Stomach (tissue), 4 donors: ENCODE results near the gene KIF6.

Source experiments
- CTCF ChIP-seq, 7 experiments: fragments of 450-650 bp in 4 of 7; fragments of 200-600 bp in 3 of 7; sonication (generic) in 3 of 7; IDR thresholded peaks; one replicate each; pipeline ENCODE4 v1.5.1; 2016 to 2019; ENCODE audit warnings: antibody characterized with exemption in 7 of 7, control low read depth in 2 of 7, mild to moderate bottlenecking in 1 of 7
- EP300 ChIP-seq: sonication (generic); formaldehyde crosslinking; IDR thresholded peaks from one replicate; pipeline ENCODE4 v1.6.1; 2017; ENCODE audit warnings: antibody characterized with exemption
- POLR2A ChIP-seq, 4 donors: fragments of 450-650 bp; IDR thresholded peaks; one replicate each; pipeline ENCODE4 v1.6.1; 2016; ENCODE audit warnings: antibody characterized with exemption in 4 of 4, control low read depth in 2 of 4, mild to moderate bottlenecking in 1 of 4, moderate library complexity in 1 of 4
- POLR2AphosphoS5 ChIP-seq, 3 donors: sonication (generic); formaldehyde crosslinking; IDR thresholded peaks; one replicate each; pipeline ENCODE4 v1.6.1; 2016; ENCODE audit warnings: antibody characterized with exemption in 3 of 3

- TF ChIP-seq CTCF (IDR thresholded peaks at IDR 0.05): no peak
- no peak for TF ChIP-seq POLR2A (IDR thresholded peaks at IDR 0.05)
- no peak for TF ChIP-seq POLR2AphosphoS5 (IDR thresholded peaks at IDR 0.05)
- TF ChIP-seq EP300: no peak
Observed at GRCh38 chr6:39599973-39600372, 125.2 kb downstream of the KIF6 start.
